Tibial nerve (tissue), 4 donors: ENCODE measurements around the gene SKAP1. TPM values are rescaled to one million over a fixed set of nuclear protein-coding genes. Genes with fewer than 3 reads are reported as not detected.
A peak's percentile ranks its signal among the peaks of the same experiment; 100 is the strongest.

Experiments used
- DNase-seq, 2 donors: peaks; one replicate each; pipeline ENCODE4 v3.0.0-alpha.2; 2019; ENCODE audit warnings: low spot score in 2 of 2
- H3K27ac ChIP-seq, 4 donors: fragments of 200-600 bp; sonication (generic) in 3 of 4; one replicate each; pipeline ENCODE4 v1.5.1; 2017 to 2019; ENCODE audit warnings: mild to moderate bottlenecking in 1 of 4
- H3K27me3 ChIP-seq, 2 donors: fragments of 200-600 bp; sonication (generic) in 1 of 2; one replicate each; pipeline versions ENCODE4 v1.5.1 to v1.6.0; 2017 to 2019
- H3K36me3 ChIP-seq, 3 donors: fragments of 200-600 bp; sonication (generic); one replicate each; pipeline ENCODE4 v1.5.1; 2018 to 2019
- H3K4me1 ChIP-seq, 4 donors: fragments of 200-600 bp; sonication (generic) in 3 of 4; one replicate each; pipeline ENCODE4 v1.5.1; 2017 to 2019
- H3K4me3 ChIP-seq, 4 donors: fragments of 200-600 bp; sonication (generic) in 3 of 4; one replicate each; pipeline ENCODE4 v1.5.1; 2017 to 2019; ENCODE audit warnings: mild to moderate bottlenecking in 1 of 4, moderate library complexity in 1 of 4
- H3K9me3 ChIP-seq, 4 donors: fragments of 200-600 bp; sonication (generic) in 3 of 4; one replicate each; pipeline ENCODE4 v1.5.1; 2017 to 2019
- CTCF ChIP-seq, 5 experiments: fragments of 200-600 bp in 3 of 5; fragments of 450-650 bp in 2 of 5; sonication (generic) in 3 of 5; IDR thresholded peaks; one replicate each; pipeline ENCODE4 v1.5.1; 2016 to 2019; ENCODE audit warnings: antibody characterized with exemption in 5 of 5, mild to moderate bottlenecking in 3 of 5, moderate library complexity in 2 of 5
- EP300 ChIP-seq, 2 donors: sonication (generic); formaldehyde crosslinking; IDR thresholded peaks; one replicate each; pipeline ENCODE4 v1.6.1; 2017; ENCODE audit warnings: antibody characterized with exemption in 2 of 2, mild to moderate bottlenecking in 1 of 2
- POLR2A ChIP-seq, 2 donors: fragments of 450-650 bp; IDR thresholded peaks; one replicate each; pipeline ENCODE4 v1.6.1; 2017; ENCODE audit warnings: antibody characterized with exemption in 2 of 2, mild to moderate bottlenecking in 2 of 2, moderate library complexity in 2 of 2
- WGBS, 2 donors: methylation state at CpG; one replicate each; pipeline ENCODE4 v1.1.5; 2018; 5-methylcytosine and 5-hydroxymethylcytosine counted together
- total RNA-seq, 4 donors: library from RNA; depleted of rRNA; stranded (reverse); fragments of >200 nt; gene quantifications; one replicate each; pipeline ENCODE4 v1.1.0, GENCODE V29; 2016

SKAP1 gene
- total RNA-seq, 4 donors from 2014 or later: 0.59 to 2.0 (median 1.3) TPM

DNA sequence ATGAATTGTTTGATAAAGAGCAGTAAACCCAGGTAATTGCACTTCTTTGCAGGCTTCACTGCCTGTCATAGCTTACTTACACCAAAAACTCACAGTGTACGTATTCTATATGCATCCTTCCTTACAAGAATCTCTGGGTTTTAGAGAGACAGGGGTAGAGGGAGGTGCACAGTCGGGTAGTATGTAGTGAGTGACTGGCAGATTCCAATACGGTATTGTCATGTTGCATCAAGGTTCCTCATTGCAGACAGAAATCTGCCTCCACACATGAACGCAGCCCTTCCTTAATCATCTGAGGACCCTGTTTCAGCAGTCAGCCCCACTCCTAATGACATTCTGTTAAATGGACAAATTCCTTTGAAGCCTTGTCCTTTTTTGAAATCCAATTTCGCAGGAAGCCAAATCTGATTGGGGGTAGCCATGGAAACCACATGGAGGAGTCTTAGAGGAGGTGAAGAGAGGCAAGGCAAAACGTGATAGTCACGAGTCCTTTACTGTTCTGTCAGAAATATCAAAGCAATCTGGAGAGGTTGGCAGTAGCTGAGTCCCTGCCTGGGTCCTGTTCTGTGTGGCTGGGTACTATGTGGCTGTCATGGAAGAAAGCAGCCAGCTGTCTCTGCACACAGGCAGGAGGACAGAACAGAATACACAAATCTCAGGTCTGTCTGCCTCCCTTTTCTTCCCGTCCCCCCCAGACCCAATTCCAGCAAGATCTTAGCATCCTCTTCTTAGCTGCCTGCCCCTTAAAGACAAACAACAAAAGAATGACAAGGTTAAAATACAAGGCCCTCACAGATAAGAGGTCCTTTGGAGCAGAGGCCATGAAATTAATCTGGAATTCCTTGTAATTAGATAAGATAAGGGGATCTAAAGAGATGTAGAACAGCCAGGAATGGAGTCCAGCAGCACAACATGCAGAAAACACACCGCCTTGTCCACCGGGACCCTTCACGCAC lies 3.1 kb upstream of the SKAP1 start:
- WGBS, 2 donors: 64 to 70% methylated on average over 11 of the region's 11 CpGs

GRCh38 chr17:48429156-48429555 lies 858 bp downstream of the SKAP1 start:
- DNase-seq: no peak
- Histone ChIP-seq H3K9me3 (no peaks in the 10 kb centered on the region), H3K27ac (peak overlapping the region in 1 of 4 donors; percentile 59), H3K36me3 (no peaks in the 10 kb centered on the region), H3K4me1 (peaks cover 0 to 6% (median 0%) of the 10 kb centered on the region in 4 donors), H3K4me3 (peak overlapping the region in 2 of 4 donors; percentile 11 to 41), H3K27me3 (peaks cover 0 to 62% of the 10 kb centered on the region in 2 donors)
- 69 to 73% methylated on average over 8 of the region's 8 CpGs for WGBS, 2 donors
- no peak for TF ChIP-seq CTCF (IDR thresholded peaks at IDR 0.05)
- TF ChIP-seq POLR2A (IDR thresholded peaks at IDR 0.05): no peak
- no peak for TF ChIP-seq EP300 (IDR thresholded peaks at IDR 0.05)

More for the DNA sequence above, 3.1 kb upstream of the SKAP1 start:
- peaks cover 0 to 74% of the 10 kb centered on the region in 2 donors for H3K27me3 ChIP-seq
- H3K27ac ChIP-seq: no peak overlapping the region
- H3K9me3 ChIP-seq: no peaks in the 10 kb centered on the region
- DNase-seq: no peak
- peaks cover 0 to 6% (median 0%) of the 10 kb centered on the region in 4 donors for H3K4me1 ChIP-seq
- TF ChIP-seq EP300 (IDR thresholded peaks at IDR 0.05): no peak
- TF ChIP-seq CTCF (IDR thresholded peaks at IDR 0.05): no peak
- no peak overlapping the region for H3K4me3 ChIP-seq
- H3K36me3 ChIP-seq: no peaks in the 10 kb centered on the region

DNA sequence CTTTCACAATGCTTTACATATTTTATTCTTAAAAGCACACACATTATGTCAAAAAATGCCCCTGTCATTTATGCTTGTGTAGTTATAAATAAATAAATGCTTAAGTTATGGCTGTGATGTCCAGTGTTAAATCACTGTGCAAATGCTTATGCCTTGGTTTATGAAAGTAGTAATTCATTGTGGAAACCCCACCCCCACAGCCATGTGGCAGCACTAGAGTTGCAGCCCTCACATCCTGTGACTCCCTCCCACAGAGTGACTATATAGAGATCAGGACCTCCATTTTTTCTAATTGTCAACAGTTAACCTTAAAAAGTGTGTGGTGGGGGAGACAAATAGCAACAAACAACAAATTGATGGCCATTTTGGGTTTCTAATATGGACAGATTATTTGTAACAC lies 2.4 kb downstream of the SKAP1 start:
- Histone ChIP-seq H3K36me3 (no peaks in the 10 kb centered on the region), H3K4me3 (no peak overlapping the region), H3K27ac (no peak overlapping the region), H3K27me3 (peaks cover 0 to 47% of the 10 kb centered on the region in 2 donors), H3K9me3 (no peaks in the 10 kb centered on the region), H3K4me1 (peaks cover 0 to 6% (median 0%) of the 10 kb centered on the region in 4 donors)
- DNase-seq: no peak
- TF ChIP-seq POLR2A (IDR thresholded peaks at IDR 0.05): no peak
- no peak for TF ChIP-seq CTCF (IDR thresholded peaks at IDR 0.05)
- no peak for TF ChIP-seq EP300 (IDR thresholded peaks at IDR 0.05)

DNA sequence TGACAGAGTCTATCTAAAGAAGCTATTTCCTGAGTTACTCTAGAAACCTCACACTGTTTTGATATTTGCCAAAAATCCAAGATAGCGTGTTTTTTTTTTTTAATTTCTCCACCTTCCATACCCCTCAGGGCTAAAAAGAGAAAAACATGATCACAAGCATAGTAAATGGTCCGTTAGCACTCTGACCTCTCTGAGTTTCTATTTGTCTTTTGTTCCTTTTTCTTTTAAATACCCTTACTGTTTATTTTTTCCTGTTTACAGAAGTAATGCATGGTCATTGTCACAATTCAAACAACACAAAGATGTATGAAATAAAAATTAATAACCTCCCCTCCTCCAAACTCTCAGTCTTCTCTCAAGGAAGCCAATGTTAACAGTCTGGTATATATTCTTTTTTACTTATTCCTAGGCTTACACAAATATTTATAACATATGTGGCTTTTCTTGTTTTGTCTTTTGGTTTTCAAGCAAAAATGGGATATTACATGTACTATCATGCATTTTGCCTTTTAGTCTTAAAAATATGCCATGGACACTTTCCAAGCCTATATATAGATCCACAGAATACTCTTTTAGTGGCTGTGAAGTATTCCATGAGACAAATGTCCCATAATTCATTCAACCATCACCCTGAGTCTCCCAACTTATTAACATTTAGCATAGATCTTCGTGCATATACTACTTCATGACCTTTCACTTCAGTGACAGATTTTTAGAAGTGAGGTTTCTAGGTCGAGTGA lies 3.1 kb downstream of the SKAP1 start:
- H3K36me3 ChIP-seq: no peaks in the 10 kb centered on the region
- H3K4me3 ChIP-seq: no peak overlapping the region
- peaks cover 0 to 41% of the 10 kb centered on the region in 2 donors for H3K27me3 ChIP-seq
- peaks cover 0 to 6% (median 0%) of the 10 kb centered on the region in 4 donors for H3K4me1 ChIP-seq
- H3K9me3 ChIP-seq: no peaks in the 10 kb centered on the region
- TF ChIP-seq CTCF (IDR thresholded peaks at IDR 0.05): no peak
- no peak for TF ChIP-seq EP300 (IDR thresholded peaks at IDR 0.05)
- no peak for TF ChIP-seq POLR2A (IDR thresholded peaks at IDR 0.05)
- DNase-seq: no peak
- H3K27ac ChIP-seq: no peak overlapping the region
- 75 to 82% methylated on average over 4 of the region's 4 CpGs for WGBS, 2 donors
